SKM-1 (cell line): ENCODE measurements around the gene HGF.
"Not testable (repeated sequence)": the region's sequence is repeated elsewhere in the genome, so short reads cannot be mapped to it uniquely, and the experiment has no call there.

Source experiments
- DNase-seq: peaks from one replicate; lab custom pipeline; 2025; ENCODE audit not compliant: unreplicated experiment; lab: John Stamatoyannopoulos, UW

HGF gene

DNA sequence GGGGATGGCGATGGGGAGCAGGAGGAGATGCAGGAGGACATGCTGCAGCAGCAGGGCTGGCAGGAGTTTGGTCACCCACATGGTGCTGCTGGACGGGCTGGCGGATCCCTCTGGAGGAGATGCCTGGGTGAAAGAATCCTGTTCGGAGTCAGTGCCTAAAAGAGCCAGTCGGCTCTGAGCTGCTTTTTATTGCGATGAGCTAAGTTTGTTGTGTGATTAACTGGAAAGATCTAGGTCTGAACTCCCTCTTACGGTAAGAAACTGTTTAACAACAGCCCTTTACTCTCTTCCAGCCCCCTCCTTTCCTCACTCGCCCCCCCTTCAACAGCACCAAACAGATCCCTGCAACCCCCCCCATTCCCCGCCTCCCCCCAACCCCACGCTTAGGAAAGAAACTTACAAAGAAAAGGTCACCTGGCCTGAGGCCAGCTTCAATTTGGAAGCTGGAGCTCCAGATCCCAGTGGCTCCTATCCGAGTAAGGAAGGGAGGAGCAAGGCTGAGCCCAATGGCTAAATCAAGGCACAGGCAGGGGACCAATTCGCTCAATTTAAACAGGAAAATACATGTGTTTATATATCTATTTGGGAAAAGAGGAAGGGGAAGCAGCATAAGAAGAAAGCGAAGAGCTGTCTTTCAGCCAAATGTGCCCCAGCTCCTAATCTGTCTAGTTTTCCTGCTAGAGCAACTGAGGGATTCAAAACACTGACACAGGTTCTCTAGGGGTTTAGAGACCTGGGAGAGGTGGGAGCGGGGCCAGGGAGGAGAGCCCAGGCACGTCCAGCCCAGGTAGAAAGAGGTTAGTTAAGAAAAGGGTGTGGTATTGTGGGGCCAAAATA, at the start of gene HGF:
TSS of gene HGF (minus strand) at position 157 of the 837 bp plus-strand sequence. CDS start at position 81, 76 bp downstream.
- no peak for DNase-seq

DNA sequence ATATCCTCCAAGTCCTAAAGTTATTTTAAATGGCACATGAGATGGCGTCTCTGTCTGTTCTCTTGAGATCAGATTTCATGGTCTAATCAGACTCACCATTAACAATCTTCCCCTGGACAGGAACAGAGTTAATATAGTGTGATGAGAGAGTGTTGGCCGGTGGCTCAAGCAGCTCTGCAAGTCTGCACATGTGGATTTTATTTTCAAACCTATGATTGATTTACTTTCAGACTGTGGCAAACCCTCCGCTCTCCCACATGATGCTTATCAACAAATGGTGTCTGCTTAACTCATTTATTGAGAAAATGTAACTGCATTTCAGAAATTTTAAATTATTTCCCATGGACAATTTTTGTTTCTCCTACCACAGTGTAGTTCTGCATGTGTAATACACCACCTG, 46.5 kb upstream of the HGF start:
- no peak for DNase-seq

DNA sequence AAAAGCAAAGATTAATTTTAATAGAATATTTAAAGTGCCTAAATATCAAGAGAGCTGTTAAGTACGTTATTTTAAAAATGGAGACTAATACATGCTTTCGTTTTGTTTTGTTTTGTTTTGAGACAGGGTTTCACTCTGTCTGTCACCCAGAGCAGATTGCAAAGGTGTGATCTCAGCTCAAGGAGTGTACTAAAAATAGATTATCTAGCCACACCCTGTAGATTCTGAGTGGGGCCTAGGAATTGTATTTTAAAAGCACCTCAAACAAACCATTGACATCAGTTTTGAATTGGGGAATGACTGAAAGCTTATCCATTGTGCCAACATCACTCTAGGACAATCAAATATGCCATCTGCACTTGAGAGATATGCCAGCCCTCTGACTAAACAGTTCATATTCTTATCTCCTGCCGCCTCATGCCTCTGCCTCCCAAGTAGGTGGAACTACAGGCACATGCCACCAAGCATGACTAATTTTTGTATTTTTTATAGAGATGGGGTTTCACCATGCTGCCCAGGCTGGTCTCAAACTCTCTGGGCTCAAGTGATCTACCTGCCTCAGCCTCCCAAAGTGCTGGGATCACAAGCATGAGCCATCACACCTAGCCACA, 43.1 kb upstream of the HGF start:
- DNase-seq: not testable (repeated sequence)

DNA sequence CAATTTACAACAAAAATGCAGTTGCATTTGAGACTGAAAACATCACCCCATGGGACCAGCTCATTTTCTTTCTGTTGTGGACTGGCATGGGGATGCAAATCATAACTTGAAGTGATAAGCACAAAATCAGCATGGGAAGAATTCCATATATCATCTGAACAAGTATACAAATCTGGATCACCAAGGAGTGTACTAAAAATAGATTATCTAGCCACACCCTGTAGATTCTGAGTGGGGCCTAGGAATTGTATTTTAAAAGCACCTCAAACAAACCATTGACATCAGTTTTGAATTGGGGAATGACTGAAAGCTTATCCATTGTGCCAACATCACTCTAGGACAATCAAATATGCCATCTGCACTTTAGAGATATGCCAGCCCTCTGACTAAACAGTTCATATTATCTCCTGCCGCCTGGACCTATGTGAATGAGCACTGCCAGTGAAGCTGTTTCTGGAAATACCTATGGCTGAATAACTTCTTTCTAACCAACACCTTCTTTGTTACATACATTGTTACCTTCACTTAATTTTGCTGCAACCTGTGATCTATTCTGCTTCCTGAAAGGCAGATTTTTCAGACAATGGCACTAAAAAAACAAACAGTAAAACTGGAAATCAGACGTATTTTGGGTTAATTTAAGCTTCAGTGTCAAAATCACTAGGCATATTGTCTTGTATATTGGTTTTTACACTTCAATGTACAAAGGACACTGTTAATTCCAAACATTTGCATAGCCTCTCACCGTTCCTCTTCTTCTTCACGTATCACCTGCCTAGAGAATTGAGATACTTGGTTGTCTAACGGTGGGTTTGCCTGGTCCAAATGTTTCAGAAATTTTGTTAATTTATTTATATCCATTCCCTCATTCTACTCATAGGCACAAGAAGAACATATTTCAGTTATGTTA, 42.4 kb upstream of the HGF start:
- DNase-seq: no peak

DNA sequence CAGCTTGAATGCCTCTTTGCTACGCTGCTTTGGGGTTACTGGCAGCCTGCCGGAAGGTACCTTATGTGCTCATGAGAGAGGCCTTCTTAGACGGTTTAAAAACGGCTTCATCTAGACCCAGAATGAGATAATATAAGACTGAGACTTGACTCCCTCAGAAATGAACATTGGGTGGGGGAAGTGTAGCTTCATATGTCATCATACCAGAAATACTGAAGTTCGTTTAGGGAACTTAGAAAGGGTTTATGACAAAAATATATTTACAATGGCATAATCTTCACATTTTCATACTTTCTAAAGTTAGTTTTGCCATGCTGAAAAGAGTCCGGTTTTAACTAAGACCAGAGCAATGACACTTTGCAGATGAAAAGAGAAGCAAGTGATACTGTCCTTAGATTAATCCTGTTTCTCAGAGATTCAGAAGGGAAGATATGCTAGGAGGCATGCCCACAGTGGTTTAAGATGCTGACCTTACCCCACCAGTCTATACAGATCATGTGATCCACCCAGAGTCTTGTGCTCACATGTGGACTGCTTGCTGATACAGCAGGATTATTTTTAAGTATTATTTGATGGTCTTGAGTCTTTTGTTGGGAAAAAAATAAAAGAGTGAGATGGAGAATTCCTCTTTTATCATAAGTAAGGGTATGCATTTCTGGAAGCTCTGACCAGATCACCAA, 40.8 kb upstream of the HGF start:
- peak; percentile 20 for DNase-seq

DNA sequence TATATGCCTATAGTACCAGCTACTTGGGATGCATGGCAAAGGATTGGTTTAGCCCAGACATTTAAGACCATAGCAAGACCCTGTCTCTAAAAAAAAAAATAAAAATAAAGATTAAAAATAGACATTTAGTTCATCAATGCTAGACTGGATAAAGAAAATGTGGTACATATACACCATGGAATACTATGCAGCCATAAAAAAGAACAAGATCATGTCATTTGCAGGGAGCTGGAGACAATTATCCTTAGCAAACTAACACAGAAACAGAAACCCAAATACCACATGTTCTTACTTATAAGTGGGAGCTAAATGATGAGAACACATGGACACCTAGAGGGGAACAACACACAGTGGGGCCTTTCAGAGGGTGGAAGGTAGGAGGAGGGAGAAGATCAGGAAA, 38.5 kb upstream of the HGF start:
- DNase-seq: not testable (repeated sequence)

DNA sequence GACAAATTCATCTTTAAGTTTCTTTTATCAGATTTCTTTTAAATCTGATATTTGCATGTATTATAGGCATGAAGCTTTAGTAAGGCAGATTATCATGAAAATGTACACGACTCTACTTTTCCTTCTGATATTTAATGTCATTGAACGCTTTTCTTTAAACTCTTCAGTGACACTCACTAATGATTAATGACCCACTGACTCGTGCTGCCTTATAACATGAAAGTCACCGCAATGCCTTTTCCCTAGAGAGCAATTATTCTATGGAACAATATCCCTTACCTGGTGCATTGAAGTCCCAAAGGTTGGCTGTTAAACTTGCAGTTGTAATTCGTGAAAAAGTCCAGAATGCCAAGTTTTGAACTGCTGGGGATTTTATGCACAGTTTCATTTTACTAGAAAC, 33.4 kb upstream of the HGF start:
- no peak for DNase-seq

DNA sequence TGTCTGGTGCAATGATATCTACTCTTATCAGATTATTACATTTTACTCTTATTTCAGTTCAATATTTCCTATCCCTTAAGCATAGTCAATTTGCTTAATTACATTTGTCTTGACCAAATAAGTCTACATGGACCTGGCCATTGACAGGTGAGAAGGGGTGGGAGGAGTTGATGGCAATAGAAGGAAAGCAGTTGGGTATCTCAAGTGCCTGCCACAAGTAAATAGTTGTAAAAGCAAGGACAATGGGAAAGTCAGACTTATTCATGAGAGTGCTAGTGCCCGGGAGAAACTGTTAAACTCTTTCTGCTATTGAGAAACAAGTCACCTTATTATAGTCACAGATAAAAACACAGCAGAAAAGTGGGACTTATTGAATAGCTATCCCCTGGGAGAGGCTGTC, 32.4 kb upstream of the HGF start:
- no peak for DNase-seq

DNA sequence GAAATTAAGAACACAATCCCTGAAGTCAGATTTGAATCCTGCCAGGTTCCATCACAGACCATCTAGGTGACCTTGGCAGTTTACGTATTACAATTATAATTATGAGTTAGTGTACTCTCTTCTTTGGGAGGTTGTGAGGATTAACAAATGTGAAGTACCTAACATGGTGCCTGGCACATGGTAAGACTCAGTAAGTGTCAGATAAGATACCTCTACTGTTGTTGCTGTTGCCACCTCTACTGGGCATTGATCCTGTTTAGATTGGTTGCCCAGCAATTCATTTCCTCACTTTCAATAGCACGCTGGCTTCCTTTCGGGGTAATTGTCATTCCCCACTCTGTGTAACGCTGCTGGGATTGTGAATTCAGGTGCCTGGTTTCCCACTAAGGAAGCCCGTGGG, 31.7 kb upstream of the HGF start:
- DNase-seq: no peak

DNA sequence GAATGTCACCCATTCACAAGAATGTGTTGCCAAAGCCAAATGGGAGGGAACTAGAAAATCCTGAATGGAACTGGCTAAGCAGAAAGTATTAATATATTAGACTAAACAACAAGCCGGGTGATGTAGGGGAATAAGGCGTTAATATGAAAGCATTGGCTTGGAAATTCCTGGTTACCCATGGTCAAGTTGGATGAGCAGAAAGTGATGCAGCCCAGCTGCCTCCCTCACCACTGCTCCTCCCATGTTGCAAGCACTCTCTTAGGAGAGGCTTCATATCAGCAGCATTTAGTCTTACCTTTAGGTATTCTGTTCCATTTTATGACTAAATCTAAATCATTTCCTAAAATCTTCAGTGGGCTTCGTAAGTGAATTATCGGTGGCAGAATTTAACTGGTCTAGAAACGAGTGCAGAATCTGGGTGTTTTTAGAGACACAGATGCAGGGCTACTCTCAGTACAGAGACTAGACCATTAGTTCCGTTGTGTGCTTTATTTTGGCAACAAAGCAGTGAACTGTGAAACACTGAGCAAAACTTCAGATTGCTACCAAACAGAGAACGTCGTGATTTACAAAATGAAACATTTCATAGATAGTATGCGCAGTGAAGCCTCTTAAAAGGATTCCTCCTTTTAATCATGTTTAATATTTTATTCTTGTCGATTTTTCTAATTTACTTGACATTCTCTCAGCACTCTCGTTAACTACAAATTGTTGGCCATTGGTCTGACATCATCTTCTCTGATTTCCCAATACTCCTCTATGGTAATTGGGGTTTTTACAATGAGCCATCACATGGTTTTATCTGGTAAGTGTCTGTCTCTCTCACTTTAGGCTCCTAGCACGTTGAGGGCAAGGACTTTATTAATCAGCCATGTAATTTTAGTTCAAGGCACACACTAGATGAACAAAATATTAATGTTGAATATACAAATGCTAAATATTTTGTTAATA, 22.0 kb upstream of the HGF start:
- no peak for DNase-seq

DNA sequence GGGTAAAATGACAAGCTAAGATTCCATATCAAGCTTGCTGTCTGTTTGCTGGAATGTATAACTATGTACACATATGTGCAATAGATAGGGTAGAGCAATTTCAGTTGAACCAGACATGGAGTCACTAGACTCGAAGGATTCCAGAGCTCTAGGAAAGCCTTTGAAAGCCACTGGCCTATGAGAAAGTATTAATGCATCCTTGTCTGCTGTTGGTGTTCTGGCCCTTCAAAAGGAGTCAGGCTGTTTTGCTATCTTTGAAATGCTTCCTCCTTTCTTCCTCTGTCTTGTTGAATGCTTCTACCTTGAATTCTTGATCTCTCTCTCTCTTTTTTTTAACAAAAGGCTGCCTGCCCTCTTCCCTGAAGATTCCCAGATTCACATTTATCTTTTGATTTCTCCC, 20.8 kb upstream of the HGF start:
- DNase-seq: no peak

DNA sequence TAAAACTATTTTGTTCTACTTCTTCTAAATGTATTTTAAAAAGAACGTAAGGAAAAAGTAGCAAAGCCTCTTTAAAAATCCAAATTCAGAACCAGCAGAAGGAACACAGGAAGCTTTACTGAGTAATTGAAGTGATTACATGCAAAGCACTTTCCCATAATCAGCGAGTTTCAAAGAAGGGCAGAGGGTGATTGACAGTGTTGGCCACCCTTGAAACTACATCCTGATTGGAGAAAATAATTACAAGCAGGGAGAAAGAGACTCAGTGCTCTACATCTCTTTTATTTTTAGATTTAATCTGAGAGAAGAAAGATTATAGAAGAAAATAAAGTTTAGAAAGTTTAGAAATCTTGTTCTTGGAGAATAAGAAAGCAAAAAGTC, 20.3 kb upstream of the HGF start:
- no peak for DNase-seq

DNA sequence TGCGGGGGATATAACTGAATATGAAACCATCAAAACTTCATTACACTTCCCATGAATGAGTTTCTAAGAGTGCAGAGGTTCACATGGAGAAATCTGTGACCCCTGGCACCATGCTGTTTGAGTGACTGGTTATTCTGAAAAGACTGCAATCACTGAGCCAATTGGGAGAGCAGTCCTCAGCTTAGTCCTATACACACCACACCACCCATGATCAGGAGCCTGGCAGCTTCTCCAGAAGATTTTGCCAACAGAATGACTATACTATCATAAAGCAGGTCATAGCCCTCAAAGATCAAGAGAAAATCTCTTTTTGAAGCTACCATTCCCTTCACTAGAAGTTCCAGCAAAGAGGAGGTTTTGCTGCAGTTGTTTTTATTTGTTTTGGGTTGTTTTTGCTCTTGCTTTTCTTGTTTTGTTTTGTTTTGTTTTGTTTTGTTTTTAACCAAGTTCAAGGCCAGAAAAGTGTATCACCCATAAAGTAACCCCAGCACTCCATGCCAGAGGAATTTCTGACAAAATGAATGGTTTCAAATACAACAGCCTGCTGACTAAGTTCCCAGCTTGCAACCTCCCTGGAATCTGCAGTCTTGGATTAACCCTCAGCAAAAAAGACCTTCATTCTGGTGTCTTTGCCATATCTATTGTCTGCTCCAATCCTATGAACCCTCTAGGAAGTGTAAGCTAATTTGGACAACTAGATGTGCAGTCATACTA, 19.7 kb upstream of the HGF start:
- DNase-seq: no peak

DNA sequence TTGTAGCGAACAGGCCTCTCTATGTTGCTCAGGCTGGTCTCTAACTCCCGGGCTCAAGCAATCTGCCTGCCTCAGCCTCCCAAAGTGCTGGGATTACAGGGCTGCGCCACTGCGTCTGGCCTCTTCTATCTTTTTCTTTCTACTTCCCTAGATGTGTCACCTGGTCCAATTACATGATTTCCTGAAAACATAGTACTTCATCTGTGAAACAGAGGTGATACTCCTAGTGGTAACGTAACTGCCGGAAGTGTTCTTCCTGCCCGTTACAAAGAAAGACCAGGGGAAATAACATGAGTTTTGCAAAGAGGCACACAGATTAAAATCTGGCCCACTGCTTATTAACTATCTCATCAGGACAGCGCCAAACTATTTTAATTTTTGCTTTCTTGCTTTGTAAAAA, 18.4 kb upstream of the HGF start:
- DNase-seq: no peak

DNA sequence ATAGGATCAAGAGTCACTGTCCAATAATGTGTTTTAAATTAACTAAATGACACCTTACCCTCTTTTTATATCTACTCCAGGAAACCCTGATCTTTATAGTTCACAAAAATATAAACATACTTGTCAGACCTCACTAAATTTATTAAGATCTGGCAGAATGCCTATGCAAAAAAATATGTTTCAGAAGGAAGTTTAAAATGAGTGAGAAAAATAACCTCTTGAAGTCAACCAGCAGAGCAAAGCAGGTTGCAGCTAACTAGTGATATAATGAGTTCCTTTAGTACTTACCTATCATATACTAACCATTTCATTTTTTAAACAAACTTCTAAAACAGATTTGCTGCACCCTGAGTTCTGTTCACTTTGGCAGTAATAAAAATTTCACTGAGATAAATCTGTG, 14.0 kb upstream of the HGF start:
- no peak for DNase-seq

DNA sequence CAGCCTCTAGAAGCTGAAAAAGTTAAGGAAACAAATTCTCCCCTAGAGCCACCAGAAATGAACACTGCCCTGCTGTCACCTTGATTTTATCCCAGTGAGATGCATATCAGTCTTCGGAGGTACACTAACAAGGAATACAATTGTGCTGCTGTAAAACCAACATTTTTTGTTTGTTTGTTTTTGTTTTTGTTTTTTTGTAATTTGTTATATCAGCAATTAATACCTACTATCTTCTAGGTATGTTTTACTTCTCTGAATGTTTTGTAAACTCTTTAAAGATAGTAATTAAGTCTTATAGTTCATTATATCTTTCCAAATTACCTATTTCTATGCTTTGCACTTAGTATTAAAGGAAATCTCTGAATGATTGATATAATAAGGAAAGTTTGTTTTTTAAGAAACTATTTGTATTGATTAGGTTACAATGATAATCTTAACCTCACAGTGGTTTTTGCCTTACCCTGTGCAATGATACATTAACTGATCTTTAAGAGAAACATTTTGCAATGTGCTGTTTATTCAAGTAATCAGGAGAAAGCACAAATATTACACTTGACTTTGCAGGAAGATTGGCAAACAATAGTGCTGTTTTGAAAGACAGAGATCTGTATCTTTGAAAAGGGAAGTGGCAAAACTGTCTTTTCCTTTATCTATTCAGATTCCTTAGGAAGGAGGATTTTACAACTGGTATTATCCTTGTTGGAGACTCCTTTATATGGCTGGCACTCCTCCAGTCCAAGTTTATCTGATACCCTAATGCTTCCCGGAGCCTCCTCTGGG, 11.3 kb upstream of the HGF start:
- DNase-seq: peak; percentile 47

DNA sequence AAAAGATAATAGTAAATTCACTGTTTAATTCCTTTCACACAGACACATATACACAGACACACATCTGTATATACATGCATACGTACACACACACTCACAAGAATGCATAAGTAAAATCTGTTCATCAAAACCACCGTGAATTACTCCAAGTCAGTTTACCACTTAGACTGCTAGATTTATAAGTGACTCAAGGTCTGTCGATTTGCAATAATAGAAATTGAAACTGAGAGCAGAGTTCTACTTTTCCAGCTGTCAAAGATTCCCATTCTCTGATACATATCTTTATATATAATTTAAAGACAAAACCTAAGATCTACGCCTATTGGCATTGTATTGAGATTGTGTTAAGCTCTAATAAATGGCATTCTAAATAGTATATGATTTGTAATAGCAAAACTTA, 9.9 kb upstream of the HGF start:
- no peak for DNase-seq

DNA sequence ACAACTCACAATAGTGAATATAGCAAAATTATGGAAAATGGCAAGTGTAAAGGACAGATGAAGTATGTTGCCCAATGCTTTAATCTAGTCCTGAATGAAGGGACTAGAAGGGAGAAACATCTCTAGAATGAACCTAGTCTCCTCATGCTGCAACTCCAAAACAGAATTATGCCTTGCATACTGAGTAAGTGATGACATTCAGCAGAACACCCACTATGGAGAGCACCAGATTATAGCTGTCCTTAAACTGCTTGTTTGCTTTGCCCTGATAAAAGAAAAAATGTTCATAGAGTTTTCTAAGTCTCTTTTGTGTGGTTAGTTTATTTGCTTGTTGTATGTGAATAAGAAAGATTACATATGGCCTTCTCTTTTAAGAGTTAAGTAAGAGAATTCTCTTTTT, 7.8 kb upstream of the HGF start:
- DNase-seq: no peak
